ENCODE results near the gene CPB2.

Gene CPB2

GRCh38 chr13:46062185-46062584, 42.6 kb downstream of the CPB2 start:
- Histone ChIP-seq H3K4me3 (ENCODE audit: low read depth, low read length) (no peak overlapping the region), H3K36me3 (no peaks in the 10 kb centered on the region), H3K27ac (no peak overlapping the region), H3K9me3 (ENCODE audit: severe bottlenecking) (no peaks in the 10 kb centered on the region), H3K27me3 (ENCODE audit: insufficient read depth, low read depth, severe bottlenecking) (no peaks in the 10 kb centered on the region)
- no peak for DNase-seq
- TF ChIP-seq CTCF (IDR thresholded peaks at IDR 0.05; ENCODE audit: low read depth, low read length) = no peak

- DNase-seq = no peak
These were observed 45.4 kb downstream of the CPB2 start for GRCh38 chr13:46059405-46059804.

GRCh38 chr13:46058268-46058667, 46.6 kb downstream of the CPB2 start:
- DNase-seq = no peak
- Histone ChIP-seq H3K27me3 (ENCODE audit: insufficient read depth, low read depth, severe bottlenecking) (no peaks in the 10 kb centered on the region), H3K4me3 (ENCODE audit: low read depth, low read length) (no peak overlapping the region), H3K9me3 (ENCODE audit: severe bottlenecking) (no peaks in the 10 kb centered on the region), H3K36me3 (no peaks in the 10 kb centered on the region), H3K27ac (no peak overlapping the region)
- no peak for TF ChIP-seq CTCF (IDR thresholded peaks at IDR 0.05; ENCODE audit: low read depth, low read length)

More at GRCh38 chr13:46059405-46059804, 45.4 kb downstream of the CPB2 start:
- no peak for TF ChIP-seq CTCF (IDR thresholded peaks at IDR 0.05; ENCODE audit: low read depth, low read length)
- Histone ChIP-seq H3K4me3 (ENCODE audit: low read depth, low read length) (no peak overlapping the region), H3K36me3 (no peaks in the 10 kb centered on the region), H3K27ac (no peak overlapping the region), H3K27me3 (ENCODE audit: insufficient read depth, low read depth, severe bottlenecking) (no peaks in the 10 kb centered on the region), H3K9me3 (ENCODE audit: severe bottlenecking) (no peaks in the 10 kb centered on the region)

GRCh38 chr13:46057256-46058015, 47.4 kb downstream of the CPB2 start:
- H3K27me3 ChIP-seq (ENCODE audit: insufficient read depth, low read depth, severe bottlenecking) = no peaks in the 10 kb centered on the region
- no peak for TF ChIP-seq CTCF (IDR thresholded peaks at IDR 0.05; ENCODE audit: low read depth, low read length)
- H3K9me3 ChIP-seq (ENCODE audit: severe bottlenecking) = no peaks in the 10 kb centered on the region
- H3K4me3 ChIP-seq (ENCODE audit: low read depth, low read length) = no peak overlapping the region
- no peak for DNase-seq
- H3K36me3 ChIP-seq = peaks cover under 1% of the 10 kb centered on the region; the same call in 1 of the 2 replicates
- no peak overlapping the region for H3K27ac ChIP-seq

- Histone ChIP-seq H3K9me3 (ENCODE audit: severe bottlenecking) (no peaks in the 10 kb centered on the region), H3K27ac (peak overlapping the region; percentile 89), H3K4me3 (ENCODE audit: low read depth, low read length) (peak overlapping the region; percentile 86), H3K36me3 (peaks cover 3% of the 10 kb centered on the region; the same call in 1 of the 2 replicates), H3K27me3 (ENCODE audit: insufficient read depth, low read depth, severe bottlenecking) (no peaks in the 10 kb centered on the region)
- no peak for TF ChIP-seq CTCF (IDR thresholded peaks at IDR 0.05; ENCODE audit: low read depth, low read length)
- no peak for DNase-seq
These were observed 51.4 kb downstream of the CPB2 start for GRCh38 chr13:46053162-46054012.

Measured in WERI-Rb-1 (cell line).